HG02852 (cell line): Measurements from ENCODE around the gene CHST1.

Experiments
- ATAC-seq: cut with Tn5 transposase; IDR thresholded peaks from one replicate; pipeline ENCODE4 v1.9.1; 2021; ENCODE audit warnings: mild to moderate bottlenecking, moderate library complexity; ENCODE audit not compliant: unreplicated experiment

Gene CHST1

DNA sequence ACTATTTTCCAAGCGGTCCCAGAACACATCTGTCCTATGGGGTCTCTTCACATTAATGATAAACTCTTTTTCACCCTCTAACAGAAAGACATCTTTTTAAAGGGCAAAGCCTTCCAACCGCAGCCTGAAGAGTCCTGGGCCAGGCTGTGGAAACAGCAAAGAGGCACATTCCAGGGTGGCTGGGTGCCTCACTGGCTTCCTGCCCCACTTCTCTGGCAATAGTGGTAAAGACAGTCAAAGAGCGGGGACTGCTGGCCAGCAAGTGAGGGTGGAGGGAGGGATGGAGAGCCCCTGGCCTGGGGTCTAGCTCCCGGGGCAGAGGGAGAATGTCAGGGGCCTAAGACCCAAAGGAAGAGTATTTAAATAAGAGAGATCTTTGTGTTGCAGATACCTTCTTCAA is 10.2 kb upstream of the CHST1 start:
- no peak for ATAC-seq

DNA sequence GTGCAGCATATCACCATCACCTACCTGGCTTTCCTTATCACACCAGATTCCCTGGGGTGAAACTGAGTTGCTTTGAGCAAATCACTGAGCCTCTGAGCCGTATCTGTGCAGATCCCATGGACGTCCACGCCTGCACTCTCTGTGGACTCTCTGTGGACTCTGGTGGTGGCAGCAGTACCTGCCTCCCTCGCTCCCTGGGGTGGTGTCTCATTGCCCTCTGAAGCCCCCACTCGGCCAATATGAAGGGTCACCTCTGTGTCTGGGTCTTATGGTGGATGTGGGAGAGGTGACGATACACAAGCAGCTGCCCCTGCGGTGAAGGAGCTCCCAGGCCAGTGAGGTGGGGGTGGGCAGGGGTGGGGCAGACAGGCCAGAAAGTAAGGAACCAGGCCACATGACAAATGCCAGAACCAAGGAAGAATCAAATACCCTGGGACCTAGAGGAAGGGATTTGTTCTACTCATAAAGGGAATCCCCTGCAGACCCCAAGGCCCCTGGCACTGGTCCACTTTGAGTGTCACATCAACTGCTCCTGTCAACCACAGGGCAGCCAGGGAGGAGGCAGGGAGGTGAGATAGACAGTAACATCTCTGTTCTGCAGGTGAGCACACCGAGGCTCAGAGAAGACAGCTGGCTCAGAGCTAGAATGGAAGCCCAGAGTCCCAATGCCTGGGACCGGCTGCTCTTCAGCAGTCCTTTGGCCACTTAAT is 9.2 kb upstream of the CHST1 start:
- ATAC-seq: no peak

DNA sequence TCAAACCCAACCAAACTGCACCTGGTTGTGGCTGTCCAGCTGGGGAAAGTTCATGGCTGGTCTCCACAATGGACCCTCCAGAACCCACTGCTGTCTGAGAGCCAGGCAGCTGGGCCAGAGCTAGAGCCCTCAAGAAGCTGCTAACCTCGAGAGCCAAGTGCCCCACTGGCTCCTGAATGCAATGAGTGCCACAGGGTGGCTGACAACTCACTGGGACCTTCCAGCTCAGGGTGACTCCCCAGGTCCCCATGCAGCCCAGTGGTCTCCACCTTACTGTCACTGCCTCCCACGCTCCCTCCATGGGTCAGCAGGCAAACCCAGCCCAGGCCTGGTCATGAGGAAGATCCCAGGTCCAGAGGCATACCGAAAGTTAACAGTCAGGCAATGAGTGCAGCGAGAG is 8.0 kb upstream of the CHST1 start:
- ATAC-seq: no peak

DNA sequence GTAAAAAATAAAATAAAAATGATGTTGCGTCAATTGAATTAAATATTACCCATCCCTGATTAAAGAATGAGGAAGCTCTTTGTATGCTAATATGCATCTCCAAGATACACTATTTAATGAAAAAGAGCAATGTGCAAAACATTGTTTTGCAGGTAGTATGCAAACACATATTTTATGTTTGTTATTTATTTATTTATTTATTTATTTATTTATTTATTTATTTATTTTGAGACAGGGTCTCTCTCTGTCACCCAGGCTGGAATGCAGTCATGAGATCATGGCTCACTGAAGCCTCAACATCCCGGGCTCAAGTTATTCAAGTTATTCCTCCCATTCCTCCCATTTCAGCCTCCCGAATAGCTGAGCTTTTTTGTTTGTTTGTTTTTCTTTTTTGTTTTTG is 7.2 kb upstream of the CHST1 start:
- ATAC-seq: no peak

DNA sequence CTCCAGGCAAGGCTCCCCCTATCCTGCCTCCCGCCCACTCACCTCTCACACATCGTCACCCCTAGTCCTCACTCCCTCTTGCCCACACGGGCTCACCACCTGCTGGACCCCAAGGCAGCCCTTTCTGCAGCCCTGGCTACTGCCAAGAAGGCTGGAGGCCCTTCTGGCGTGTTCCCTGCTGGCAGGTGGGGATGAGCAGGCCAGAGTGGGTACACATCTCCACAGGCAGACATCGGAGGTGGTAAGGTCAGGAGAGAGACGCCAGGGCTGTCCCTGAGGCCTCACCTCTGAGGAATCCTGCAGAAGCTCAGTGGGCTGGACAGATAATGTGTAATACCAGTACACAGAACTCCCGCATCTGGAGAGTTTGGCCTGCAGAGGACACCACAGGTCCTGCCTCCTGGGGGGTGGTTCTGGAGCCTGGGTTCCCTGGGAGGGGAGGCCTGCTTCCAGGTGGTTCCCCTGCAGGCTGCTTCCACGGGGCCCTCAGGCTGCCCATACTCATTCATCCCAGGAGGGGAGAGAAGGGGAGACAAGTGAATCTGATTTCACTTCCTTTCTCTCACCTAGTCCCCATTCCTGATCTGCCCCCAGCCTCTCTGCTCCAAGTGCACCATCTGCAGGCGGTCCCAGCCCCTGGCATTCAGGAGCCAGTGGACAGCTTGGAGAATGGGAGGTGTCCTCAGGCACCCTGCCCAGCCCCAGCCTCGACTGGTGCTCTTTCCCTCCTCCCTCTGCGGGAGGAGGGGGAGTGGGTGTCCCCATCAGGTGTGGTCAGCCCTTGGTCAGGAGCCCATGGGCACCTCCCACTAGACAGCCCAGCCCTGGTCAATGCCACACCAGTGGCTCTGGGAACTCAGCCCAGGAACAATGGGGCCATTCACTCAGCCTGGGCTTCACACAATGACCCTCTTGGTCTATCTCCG is 6.1 kb upstream of the CHST1 start:
- no peak for ATAC-seq

DNA sequence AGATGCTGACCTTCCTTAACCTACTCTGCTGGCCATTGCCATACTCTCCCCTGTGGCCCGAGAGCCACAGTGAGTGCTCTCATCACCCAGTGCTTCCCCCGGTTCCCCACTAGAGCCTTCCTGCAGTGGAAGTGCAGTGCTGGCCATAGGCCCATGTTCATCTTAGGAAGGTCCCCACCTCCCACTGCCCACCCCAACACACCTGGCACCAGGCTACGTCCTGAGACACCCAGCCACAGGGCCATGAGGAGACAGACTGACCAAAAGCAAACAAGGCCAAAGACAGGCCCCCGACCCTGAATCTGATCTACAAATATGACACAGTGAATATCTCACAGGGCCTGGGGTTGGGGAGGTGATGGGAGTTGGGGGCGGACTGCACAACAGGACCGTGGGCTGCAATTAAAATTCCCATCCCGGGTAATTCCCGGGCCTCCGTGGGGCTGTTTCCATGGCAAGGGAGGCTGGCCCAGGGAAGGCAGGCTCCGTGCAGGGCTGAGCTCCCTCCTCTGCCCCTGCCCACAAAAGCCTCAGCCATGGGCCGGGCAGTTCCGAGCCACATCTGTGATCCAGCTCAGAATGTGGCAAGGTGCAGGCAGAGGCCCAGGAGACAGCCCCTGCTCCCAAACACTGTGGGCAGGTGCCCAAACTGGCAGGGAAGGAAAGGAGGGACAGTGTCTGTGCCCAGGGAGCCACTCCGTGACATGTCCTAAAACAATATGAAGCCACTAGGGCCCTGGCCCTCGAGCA is 5.1 kb upstream of the CHST1 start:
- ATAC-seq: no peak

DNA sequence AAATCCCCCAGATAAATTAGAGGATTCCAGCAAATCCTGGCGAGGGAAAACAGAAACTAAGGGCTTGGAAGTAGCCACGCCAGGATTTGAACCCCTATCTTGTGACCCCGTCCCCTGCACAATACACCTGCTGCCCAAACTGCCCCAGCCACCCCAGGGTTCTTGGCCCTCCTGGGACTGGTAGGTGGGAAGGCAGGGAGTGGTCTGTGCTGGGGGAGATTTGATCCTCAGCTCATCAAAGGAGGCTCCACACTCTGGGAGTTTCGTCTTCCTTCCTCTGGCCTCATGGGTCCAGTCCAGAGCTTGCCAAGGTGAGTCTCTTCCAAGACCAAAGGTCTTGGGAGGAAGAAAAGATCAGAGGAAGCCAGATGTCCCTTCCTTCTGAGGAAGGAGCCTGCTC is 4.5 kb upstream of the CHST1 start:
- no peak for ATAC-seq

DNA sequence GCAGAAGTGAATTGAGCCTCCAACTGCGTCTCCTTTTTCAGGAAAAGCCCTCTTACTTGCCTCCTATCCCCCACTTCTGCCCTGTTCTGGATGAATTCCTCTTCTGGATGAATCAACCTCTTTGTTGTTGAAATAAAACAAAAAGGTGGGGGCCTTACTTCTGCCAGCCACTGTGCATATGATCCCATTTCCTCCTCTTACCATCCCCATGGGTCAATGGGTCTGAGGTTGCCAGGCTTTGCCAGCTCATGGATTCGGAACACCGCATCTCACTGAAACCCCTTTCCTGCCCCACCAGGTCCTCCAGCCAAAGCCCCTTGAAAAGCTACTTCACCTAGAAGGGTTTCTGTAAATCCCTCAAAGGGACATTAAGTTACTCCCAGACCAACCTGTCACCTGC is 3.7 kb upstream of the CHST1 start:
- ATAC-seq: no peak

DNA sequence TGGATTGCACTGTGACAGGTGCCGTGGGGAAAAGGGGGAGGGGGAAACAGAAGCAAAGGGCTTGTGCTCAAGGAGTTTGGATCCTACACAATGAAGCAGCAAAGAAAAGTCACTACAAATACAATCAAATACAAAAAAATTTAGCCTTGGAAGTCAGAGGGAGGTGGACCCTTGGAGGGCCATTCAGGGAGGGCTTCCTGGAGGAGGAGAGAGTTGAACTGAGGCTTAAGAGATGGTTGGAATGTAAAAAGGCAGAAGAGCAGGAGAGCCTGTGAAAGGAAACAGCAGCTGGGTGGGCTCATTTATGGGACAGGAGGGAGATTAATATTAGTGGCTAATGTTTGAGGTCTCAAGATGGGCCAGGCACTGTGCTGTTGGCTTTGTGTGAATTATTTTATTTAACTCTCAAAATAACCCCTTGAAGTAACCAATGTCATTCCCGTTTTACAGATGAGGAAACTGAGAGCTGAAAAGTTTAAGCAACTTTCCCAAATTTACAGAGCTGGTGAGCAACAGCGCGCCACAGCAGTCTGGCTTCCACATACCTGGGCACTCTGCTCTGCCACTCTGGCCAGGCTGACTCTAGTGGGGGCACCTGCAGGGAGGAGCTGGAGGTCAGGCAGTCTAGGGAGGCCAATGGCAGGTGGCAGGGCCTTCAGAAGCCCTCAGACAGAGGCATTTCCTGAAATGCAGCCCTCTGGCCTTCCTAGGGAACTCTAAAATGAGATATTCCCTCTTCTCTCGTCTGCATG is 2.7 kb upstream of the CHST1 start:
- ATAC-seq: no peak

DNA sequence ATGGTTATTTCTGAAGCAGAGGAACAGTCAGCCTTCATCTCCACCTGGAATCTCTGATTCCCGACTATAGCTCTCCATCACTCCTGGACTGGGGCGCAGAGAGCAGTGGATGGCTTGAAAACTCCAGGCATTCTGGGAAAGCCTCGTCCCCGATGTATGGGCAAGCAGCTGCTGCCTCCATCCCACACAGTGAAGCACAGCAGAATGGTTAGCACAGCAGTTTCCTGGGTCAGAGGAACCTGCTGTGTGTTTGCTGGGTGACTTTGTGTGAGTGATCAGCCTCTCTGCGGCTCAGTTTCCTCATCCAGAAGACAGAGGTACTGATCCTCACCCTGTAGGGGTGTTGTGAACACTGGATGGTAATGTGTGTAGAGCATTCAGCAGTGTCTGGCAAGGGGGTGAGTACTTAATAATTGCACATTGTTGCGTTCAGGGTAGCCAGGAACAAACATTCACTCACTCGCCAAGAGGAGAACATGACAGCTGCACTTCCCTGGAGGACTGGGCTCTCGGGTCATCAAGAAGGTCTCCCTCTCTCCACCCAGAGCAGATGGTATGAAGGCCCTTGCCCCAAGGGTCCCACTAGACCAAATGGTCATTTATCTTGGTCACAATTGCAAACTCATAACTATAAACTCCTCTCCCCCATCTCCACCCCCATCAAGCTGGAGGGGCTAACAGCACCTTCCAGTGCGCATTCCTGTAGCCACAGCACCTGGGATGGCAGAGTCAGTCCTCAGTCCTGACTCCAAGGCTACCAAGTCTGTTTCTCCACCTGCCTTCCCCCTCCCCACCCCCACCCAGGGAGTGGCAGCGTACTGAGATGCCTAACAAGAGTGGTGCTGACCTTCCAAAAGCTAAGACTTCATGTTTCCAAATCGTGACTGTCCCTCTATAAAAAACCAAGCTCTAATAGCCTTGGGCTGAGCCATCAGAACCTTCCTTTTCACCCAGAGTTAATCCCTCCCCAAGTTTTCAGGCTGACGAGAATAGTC is 1.5 kb upstream of the CHST1 start:
- ATAC-seq: no peak

DNA sequence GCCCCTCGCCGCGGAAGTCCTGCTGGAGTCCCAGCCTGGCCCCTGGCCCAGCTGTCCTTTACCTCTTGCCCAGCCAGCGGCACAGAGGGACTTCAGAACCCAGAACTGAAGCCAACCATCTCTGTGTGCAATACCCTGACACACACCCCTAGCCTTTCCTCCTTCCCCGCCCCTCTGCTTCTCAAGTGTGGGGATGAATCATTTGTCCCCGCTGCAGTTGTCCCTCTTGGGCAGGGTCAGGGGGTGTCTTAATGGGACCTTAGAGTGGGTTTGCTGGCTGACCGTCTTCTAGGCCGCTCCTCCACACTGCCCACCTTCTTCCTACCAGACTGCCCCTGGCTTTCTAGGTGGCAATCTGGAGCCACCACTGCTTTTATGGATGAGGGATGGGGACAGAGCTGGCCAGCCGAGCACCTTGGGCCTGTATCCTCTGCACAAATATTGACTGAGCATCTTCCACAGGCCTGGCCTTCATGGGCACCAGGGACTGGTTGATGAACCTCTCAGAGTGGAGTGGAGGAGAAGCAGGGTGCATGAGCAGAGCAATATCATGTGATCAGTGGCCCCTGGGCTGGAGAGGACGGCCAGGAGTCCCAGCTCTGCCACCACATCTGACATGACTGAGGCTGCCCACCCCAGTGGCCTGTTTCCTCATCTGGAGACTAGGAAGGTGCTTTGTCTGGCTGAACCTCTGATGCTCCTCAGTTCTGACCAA is 668 bp upstream of the CHST1 start:
- ATAC-seq: no peak

DNA sequence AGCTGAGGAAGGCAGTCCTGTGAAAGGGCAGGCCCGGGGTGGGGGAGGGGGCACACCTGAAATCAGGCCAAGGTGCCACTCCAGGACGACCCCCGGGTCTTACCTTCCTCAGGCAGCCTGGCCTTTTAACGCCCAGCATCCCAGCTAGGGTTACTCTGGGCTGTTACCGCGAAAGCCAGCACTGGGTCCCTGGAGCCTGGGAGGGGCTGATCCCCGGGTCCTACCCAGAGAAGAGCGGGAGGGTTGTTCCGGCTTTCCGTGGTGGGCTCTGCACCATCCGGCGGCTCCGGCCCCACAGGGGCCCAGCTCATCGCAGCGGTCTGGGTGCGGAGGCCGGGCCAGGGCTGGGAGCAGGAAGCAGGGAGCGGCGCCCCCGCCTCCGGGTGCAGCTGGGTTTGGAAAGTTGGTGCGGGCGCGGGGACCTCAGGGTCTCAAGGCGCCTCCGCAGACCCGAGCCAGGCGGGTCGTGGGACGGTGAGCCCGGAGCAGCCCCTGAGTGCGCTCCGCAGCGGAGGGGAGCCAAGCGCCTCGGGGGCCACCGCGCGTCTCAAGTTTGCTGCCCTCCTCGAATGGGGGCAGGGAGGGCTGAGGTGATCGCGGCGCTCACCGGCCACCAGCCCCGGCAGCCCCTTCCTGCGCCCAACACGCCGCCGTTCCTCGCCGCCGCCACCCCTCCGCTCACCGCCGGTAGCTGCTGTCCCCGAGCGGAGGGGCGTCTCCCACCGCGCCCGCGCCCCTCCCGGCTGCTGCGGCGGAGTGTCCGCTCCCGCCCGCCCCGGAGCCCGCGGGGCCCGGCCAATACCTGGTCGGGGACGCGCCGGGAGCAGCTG is 831 bp downstream of the CHST1 start:
- no peak for ATAC-seq

DNA sequence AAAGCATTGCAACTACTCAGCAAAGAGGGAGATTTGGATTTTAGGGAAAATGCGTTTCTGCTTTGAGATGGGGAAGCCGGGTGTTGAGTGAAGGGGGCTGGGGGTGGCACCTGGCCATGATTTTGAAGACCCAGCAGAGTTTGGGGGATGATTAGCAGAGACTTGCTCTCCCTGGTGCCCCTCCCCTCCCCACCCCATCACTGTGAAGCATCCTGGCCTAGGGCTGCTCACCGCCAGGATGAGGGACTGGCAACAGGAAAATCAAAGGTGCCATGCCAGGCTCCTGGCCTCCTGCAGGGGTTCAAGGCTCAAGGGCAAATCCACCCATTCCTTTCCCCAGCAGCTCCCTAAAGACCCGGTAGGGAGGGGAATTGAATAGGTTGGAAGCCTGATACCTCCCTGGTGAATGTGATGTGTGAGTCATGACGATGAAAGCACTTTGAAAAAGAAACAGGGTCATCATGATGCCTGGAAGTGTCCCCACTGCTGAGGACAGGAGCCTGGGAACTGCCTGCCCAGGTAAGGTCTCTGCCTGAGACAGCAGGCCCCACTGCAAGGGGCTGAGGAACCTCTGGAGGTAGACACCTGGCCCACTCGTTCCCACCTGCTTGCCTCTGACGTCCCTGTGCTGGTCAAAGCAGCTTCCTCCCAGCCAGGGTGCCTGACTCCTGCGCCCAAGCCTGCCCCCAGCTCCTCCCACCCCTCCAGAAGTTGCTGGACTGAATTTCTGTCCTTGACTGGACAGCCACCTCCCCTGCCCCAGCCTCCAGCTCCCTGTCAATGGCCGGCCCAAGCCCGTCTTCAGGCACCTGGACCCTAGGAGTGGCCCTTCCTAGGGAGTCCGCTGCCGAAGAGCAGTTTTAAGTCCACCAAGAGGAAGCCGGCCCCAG is 1.7 kb downstream of the CHST1 start:
- no peak for ATAC-seq

DNA sequence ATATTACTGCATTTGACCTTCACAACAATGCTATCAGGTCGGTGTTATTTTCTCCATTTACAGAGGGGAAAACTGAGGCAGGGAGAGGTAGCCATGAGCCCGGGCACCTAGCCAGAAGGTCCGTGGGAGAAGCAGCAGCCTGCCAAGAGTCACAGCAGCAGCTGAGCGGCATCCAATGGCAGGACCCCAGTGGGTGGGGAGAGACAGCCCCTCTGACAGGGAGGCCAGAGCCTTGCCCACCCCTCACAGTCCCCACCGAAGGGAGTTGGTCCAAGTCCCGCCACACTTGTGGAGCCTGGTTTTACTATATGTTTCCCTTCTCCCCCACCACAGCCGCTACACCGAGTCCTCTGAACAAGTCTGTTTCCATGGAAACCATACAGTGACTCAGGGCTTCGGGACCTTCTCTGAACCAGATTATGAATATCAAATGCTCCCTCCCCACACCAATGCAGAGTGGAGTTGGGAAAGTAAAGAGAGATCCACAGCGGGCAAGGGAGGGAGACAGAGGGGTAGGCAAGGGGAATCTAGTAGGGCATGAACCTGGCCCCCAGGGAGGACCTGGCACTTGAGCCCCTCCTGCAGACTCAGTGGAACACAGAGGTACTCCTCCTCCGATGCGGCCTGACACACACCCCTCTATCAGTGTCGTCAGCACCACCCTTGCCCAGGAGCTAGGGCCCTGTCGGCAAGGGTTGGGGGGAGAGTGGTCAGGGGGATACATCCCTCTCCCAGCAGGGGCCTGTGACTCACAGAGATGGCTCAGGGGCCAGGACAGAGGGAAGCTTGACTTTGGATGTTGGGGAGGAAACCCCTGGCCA is 2.5 kb downstream of the CHST1 start:
- no peak for ATAC-seq

DNA sequence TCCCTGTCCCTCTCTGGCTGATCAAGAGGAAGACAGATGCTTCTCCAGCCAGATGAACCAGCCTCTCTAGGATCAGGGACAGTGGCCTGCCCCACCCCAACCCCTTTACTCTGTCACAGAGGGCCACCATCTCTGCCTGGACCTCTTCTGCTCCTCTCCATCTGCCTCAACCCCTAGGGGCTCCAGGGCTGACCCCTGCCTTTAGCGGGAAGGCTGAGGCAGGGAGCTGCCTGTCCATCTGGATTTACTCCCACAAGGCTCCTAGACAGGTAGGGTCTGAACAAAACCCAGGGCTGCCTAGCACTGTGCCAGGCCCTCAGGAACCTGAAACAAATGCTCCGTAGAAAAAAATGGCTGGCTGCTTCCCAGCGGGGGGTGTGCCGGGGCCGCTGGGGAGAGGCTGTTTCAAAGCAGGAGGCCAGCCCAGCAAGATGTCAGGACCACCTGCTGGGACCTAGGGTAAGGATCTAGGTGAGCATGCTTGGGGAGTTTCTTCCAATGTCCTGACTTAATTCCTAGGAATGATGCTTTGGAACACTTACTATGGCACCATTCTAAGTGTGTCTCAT is 3.2 kb downstream of the CHST1 start:
- ATAC-seq: no peak

DNA sequence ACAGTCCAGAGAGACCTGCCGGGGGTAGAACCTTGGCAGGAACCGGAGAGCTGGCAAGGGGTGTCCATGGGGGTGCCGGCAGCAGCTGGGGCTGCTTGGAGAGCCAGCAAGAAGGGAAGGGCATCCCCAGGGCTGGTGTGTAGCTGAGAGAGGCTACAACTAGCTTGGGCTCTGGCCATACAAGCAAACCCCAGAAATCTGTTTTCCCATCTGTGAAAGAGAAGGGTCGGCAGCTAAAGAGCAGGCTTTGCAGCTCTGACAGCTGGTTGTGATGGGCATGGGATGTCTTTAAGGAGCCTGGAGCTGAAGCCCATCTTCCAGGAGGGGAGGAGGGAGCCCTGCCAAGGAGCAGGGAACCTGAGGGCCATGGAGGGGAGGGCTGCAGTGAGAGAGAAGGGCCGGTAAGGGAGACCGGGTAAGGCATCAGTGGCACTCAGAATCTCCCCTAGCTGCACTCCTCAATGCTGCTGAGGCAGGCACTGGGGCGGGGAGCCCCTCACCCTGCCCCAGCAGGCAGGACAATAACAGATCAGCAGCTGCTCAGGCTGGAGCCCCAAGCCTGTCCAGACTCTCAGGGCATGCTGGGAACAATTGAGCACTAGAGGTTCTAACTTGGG is 3.9 kb downstream of the CHST1 start:
- ATAC-seq: no peak
